HL-60 (cell line): ENCODE measurements around the gene SLITRK3.

Experiments
- GABPA ChIP-seq: IDR thresholded peaks from 2 replicates; pipeline ENCODE4 v1.6.1; 2012; ENCODE audit warnings: low read depth
- POLR2AphosphoS5 ChIP-seq: IDR thresholded peaks from 2 replicates; pipeline ENCODE4 v1.6.1; 2012; ENCODE audit warnings: low read depth
- SPI1 ChIP-seq: IDR thresholded peaks from 2 replicates; pipeline ENCODE4 v1.6.1; 2012; ENCODE audit warnings: low read depth, mild to moderate bottlenecking, borderline replicate concordance
- TF ChIP-seq, protein P1 (sequence below): IDR thresholded peaks from one replicate; pipeline ENCODE4 v1.5.1; 2011; ENCODE audit warnings: low read length, control low read depth, inconsistent platforms; ENCODE audit not compliant: insufficient read depth

DNA sequence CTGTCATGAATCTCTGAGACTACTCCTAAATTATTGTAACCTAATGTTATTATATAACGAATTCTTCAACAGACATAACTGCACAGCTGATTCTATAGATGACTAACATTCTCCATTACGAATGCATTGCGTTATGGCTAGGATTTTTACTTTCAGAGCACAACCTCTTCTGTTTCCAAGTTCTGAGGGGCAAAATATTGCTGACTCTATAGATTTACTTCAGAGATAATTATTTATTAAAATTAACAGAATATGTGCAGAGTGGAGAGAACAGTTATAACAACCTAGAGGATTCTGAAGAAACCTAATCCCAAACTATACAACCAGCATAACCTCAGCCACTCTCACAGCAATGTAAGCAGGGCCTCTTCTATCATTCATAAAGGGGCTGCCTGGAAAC is 25.9 kb downstream of the SLITRK3 start:
- TF ChIP-seq, protein P1, sequence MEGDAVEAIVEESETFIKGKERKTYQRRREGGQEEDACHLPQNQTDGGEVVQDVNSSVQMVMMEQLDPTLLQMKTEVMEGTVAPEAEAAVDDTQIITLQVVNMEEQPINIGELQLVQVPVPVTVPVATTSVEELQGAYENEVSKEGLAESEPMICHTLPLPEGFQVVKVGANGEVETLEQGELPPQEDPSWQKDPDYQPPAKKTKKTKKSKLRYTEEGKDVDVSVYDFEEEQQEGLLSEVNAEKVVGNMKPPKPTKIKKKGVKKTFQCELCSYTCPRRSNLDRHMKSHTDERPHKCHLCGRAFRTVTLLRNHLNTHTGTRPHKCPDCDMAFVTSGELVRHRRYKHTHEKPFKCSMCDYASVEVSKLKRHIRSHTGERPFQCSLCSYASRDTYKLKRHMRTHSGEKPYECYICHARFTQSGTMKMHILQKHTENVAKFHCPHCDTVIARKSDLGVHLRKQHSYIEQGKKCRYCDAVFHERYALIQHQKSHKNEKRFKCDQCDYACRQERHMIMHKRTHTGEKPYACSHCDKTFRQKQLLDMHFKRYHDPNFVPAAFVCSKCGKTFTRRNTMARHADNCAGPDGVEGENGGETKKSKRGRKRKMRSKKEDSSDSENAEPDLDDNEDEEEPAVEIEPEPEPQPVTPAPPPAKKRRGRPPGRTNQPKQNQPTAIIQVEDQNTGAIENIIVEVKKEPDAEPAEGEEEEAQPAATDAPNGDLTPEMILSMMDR = no peak
- TF ChIP-seq POLR2AphosphoS5 (no peak), SPI1 (no peak), GABPA (no peak)
